ENCODE measurements around the gene TBCCD1. TPM values are rescaled to one million over a fixed set of nuclear protein-coding genes. Genes with fewer than 3 reads are reported as not detected.
"Not testable (repeated sequence)": the region's sequence is repeated elsewhere in the genome, so short reads cannot be mapped to it uniquely, and the experiment has no call there.

TBCCD1 gene
- total RNA-seq, 1 experiment from 2014 or later, result 7.4 TPM

- Histone ChIP-seq H4K20me1 (ENCODE audit: control insufficient read depth, insufficient read depth, insufficient read length) (no peaks in the 10 kb centered on the region), H3K79me1 (ENCODE audit: insufficient read depth, low read depth, low read length, poor library complexity, severe bottlenecking) (no peaks in the 10 kb centered on the region), H3K14ac (ENCODE audit: insufficient read depth, low read length) (no peak overlapping the region), H3K9me3 (ENCODE audit: control insufficient read depth, low read depth, low read length) (no peaks in the 10 kb centered on the region), H3K56ac (ENCODE audit: insufficient read length, low read depth, low read length) (no peak overlapping the region), H4K8ac (replicated peaks; ENCODE audit: insufficient read length, low read depth, low read length) (no peak overlapping the region), H3K18ac (ENCODE audit: insufficient read length, low read depth, low read length) (no peak overlapping the region), H3K27me3 (ENCODE audit: insufficient read depth, low read length) (no peaks in the 10 kb centered on the region), H3T11ph (ENCODE audit: low read length) (no peak overlapping the region), H3K27ac (ENCODE audit: insufficient read length, low read depth, low read length) (no peak overlapping the region), H2AFZ (ENCODE audit: low read length) (no peak overlapping the region), H2BK12ac (ENCODE audit: insufficient read length, low read depth, low read length) (no peak overlapping the region), H2AK5ac (ENCODE audit: insufficient read length, low read length) (no peak overlapping the region), H3K4me2 (ENCODE audit: insufficient read depth, insufficient read length, low read length) (no peak overlapping the region), H2BK120ac (ENCODE audit: low read depth, low read length, poor library complexity, severe bottlenecking) (no peak overlapping the region), H3K23me2 (ENCODE audit: insufficient read length, low read depth, low read length, poor library complexity, severe bottlenecking) (no peaks in the 10 kb centered on the region), H3K79me2 (ENCODE audit: insufficient read depth, low read length) (no peaks in the 10 kb centered on the region), H4K91ac (ENCODE audit: insufficient read length, low read depth, low read length) (no peak overlapping the region), H4K5ac (ENCODE audit: insufficient read length, low read depth, low read length) (no peak overlapping the region), H3K4ac (ENCODE audit: low read depth, low read length) (no peak overlapping the region), H3K9ac (ENCODE audit: extremely low read depth, insufficient read length, low read length) (no peak overlapping the region), H2BK15ac (ENCODE audit: low read depth, low read length) (no peak overlapping the region), H2BK20ac (ENCODE audit: low read depth, low read length, poor library complexity, severe bottlenecking) (no peak overlapping the region), H3K4me1 (ENCODE audit: insufficient read depth, low read length) (no peaks in the 10 kb centered on the region), H3K23ac (ENCODE audit: insufficient read length, low read depth, low read length) (no peak overlapping the region), H2BK5ac (ENCODE audit: insufficient read length, low read length) (no peak overlapping the region)
- Mint-ChIP-seq H3K4me1 (no peaks in the 10 kb centered on the region), H3K4me3 (no peak overlapping the region), H3K27me3 (ENCODE audit: low read depth) (no peaks in the 10 kb centered on the region), H3K36me3 (ENCODE audit: insufficient read depth in 1 of 3, low read depth in 3 of 3) (peaks cover 23 to 40% (median 37%) of the 10 kb centered on the region in 3 experiments; a peak in 6 of 7 replicates), H3K27ac (no peak overlapping the region), H3K9me3 (no peaks in the 10 kb centered on the region)
- no peak for DNase-seq
- no peak for TF ChIP-seq CTCF (conservative IDR thresholded peaks at IDR 0.05)
These were observed 20.0 kb upstream of the TBCCD1 start for GRCh38 chr3:186587183-186587582.

GRCh38 chr3:186586245-186586644, 19.1 kb upstream of the TBCCD1 start:
- H3K23me2 ChIP-seq (ENCODE audit: insufficient read length, low read depth, low read length, poor library complexity, severe bottlenecking); H4K8ac ChIP-seq (replicated peaks; ENCODE audit: insufficient read length, low read depth, low read length); H4K91ac ChIP-seq (ENCODE audit: insufficient read length, low read depth, low read length); H3K9me3 Mint-ChIP-seq; H3K4me1 ChIP-seq (ENCODE audit: insufficient read depth, low read length); H3K79me1 ChIP-seq (ENCODE audit: insufficient read depth, low read depth, low read length, poor library complexity, severe bottlenecking); H3K27ac Mint-ChIP-seq; H4K20me1 ChIP-seq (ENCODE audit: control insufficient read depth, insufficient read depth, insufficient read length); H3K79me2 ChIP-seq (ENCODE audit: insufficient read depth, low read length); H2AK5ac ChIP-seq (ENCODE audit: insufficient read length, low read length); H3K27me3 ChIP-seq (ENCODE audit: insufficient read depth, low read length); H2BK15ac ChIP-seq (ENCODE audit: low read depth, low read length); DNase-seq; H4K5ac ChIP-seq (ENCODE audit: insufficient read length, low read depth, low read length); H3K14ac ChIP-seq (ENCODE audit: insufficient read depth, low read length); H3K23ac ChIP-seq (ENCODE audit: insufficient read length, low read depth, low read length); H3K4me1 Mint-ChIP-seq; H3K4me2 ChIP-seq (ENCODE audit: insufficient read depth, insufficient read length, low read length); H3T11ph ChIP-seq (ENCODE audit: low read length); H2AFZ ChIP-seq (ENCODE audit: low read length); H2BK12ac ChIP-seq (ENCODE audit: insufficient read length, low read depth, low read length); H3K27ac ChIP-seq (ENCODE audit: insufficient read length, low read depth, low read length); H3K27me3 Mint-ChIP-seq (ENCODE audit: low read depth); H3K4ac ChIP-seq (ENCODE audit: low read depth, low read length); H2BK120ac ChIP-seq (ENCODE audit: low read depth, low read length, poor library complexity, severe bottlenecking); H3K56ac ChIP-seq (ENCODE audit: insufficient read length, low read depth, low read length); H2BK5ac ChIP-seq (ENCODE audit: insufficient read length, low read length); H3K9ac ChIP-seq (ENCODE audit: extremely low read depth, insufficient read length, low read length); H2BK20ac ChIP-seq (ENCODE audit: low read depth, low read length, poor library complexity, severe bottlenecking); H3K4me3 Mint-ChIP-seq; H3K9me3 ChIP-seq (ENCODE audit: control insufficient read depth, low read depth, low read length); H3K18ac ChIP-seq (ENCODE audit: insufficient read length, low read depth, low read length): not testable (repeated sequence)
- no CpG with 5 or more reads among the region's 9 CpGs for WGBS (ENCODE audit: extremely low coverage, insufficient read length, low lambda C conversion rate)
- peaks cover 31 to 49% (median 45%) of the 10 kb centered on the region in 3 experiments; a peak in 6 of 7 replicates for H3K36me3 Mint-ChIP-seq (ENCODE audit: insufficient read depth in 1 of 3, low read depth in 3 of 3)

All from H9 (cell line).